GM19351 (cell line): ENCODE measurements around the gene QRICH2.
"Not testable (repeated sequence)": the region's sequence is repeated elsewhere in the genome, so short reads cannot be mapped to it uniquely, and the experiment has no call there.

Experiments
- ATAC-seq: cut with Tn5 transposase; IDR thresholded peaks from one replicate; pipeline ENCODE4 v1.9.1; 2021; ENCODE audit warnings: mild to moderate bottlenecking, moderate library complexity; ENCODE audit not compliant: unreplicated experiment

QRICH2 gene

GRCh38 chr17:76268015-76268749, 39.9 kb downstream of the QRICH2 start:
- no peak for ATAC-seq

- not testable (repeated sequence) for ATAC-seq
These were observed 40.5 kb downstream of the QRICH2 start for GRCh38 chr17:76267581-76268001.

GRCh38 chr17:76267051-76267576, 41.0 kb downstream of the QRICH2 start:
- no peak for ATAC-seq

GRCh38 chr17:76266244-76266938, 41.7 kb downstream of the QRICH2 start:
- no peak for ATAC-seq

GRCh38 chr17:76265624-76266243, 42.3 kb downstream of the QRICH2 start:
- no peak for ATAC-seq

- ATAC-seq, result peak; percentile 76
These were observed 43.1 kb downstream of the QRICH2 start, which contains the start of gene UBALD2 for GRCh38 chr17:76264755-76265623. Gene UBALD2, plus strand, starts transcription at chr17:76265348. Its CDS starts 158 bp downstream, at chr17:76265506.

- no peak for ATAC-seq
These were observed 43.7 kb downstream of the QRICH2 start for GRCh38 chr17:76264425-76264754.

- no peak for ATAC-seq
These were observed 44.2 kb downstream of the QRICH2 start for GRCh38 chr17:76263896-76264295.

- ATAC-seq, result no peak
These were observed 45.2 kb downstream of the QRICH2 start for GRCh38 chr17:76262732-76263344.

GRCh38 chr17:76261421-76262215, 46.5 kb downstream of the QRICH2 start:
- no peak for ATAC-seq

- no peak for ATAC-seq
These were observed 47.4 kb downstream of the QRICH2 start for GRCh38 chr17:76260669-76261068.

GRCh38 chr17:76260220-76260619, 47.9 kb downstream of the QRICH2 start:
- ATAC-seq, result no peak

- not testable (repeated sequence) for ATAC-seq
These were observed 51.5 kb downstream of the QRICH2 start for GRCh38 chr17:76256430-76257050.

GRCh38 chr17:76255801-76256429, 52.2 kb downstream of the QRICH2 start:
- no peak for ATAC-seq

- ATAC-seq, result no peak
These were observed 53.8 kb downstream of the QRICH2 start for GRCh38 chr17:76254275-76254674.

- ATAC-seq, result no peak
These were observed 54.2 kb downstream of the QRICH2 start for GRCh38 chr17:76253841-76254240.

GRCh38 chr17:76252967-76253766, 54.9 kb downstream of the QRICH2 start:
- ATAC-seq, result not testable (repeated sequence)
